Activated B cell treated with CpG ODN at 0.5 μM for 24 hours (primary cell): ENCODE measurements around the gene AOPEP. TPM values are rescaled to one million over a fixed set of nuclear protein-coding genes. Genes with fewer than 3 reads are reported as not detected.
A peak's percentile ranks its signal among the peaks of the same experiment; 100 is the strongest.

ENCODE experiments used
- ATAC-seq: fragments of 200-7000 bp; cut with Tn5 transposase; one replicate; pipeline ENCODE4 v1.10.0; 2021; ENCODE audit warnings: low read depth, mild to moderate bottlenecking, moderate library complexity
- CTCF ChIA-PET: fragments of 350-600 bp; sonication (Branson Sonifier 250); formaldehyde crosslinking; loops from one replicate; lab custom pipeline; 2021; ENCODE audit warnings: antibody characterized with exemption; lab: Charles Lee
- POLR2A ChIA-PET: fragments of 350-600 bp; sonication (Branson Sonifier 250); formaldehyde crosslinking; loops from one replicate; lab custom pipeline; 2021; ENCODE audit warnings: antibody characterized with exemption; lab: Charles Lee
- DNase-seq: peaks from one replicate; pipeline ENCODE4 v3.0.0; 2022
- H3K27ac Mint-ChIP-seq: one replicate; pipeline ENCODE4 v1.8.0; 2020; ENCODE audit warnings: mixed read lengths
- H3K27me3 Mint-ChIP-seq: one replicate; pipeline ENCODE4 v1.8.0; 2021; ENCODE audit warnings: mixed read lengths
- H3K36me3 Mint-ChIP-seq: one replicate; pipeline ENCODE4 v1.8.0; 2021; ENCODE audit warnings: low read depth, mixed read lengths
- H3K4me1 Mint-ChIP-seq: one replicate; pipeline ENCODE4 v1.8.0; 2021; ENCODE audit warnings: mixed read lengths
- H3K4me3 Mint-ChIP-seq: one replicate; pipeline ENCODE4 v1.8.0; 2020; ENCODE audit warnings: mild to moderate bottlenecking, mixed read lengths
- H3K9me3 Mint-ChIP-seq: one replicate; pipeline ENCODE4 v1.8.0; 2020; ENCODE audit warnings: mixed read lengths
- CTCF ChIP-seq: fragments of 200-600 bp; IDR thresholded peaks from one replicate; pipeline ENCODE4 v1.8.0; 2022; ENCODE audit warnings: antibody characterized with exemption, mild to moderate bottlenecking
- intact Hi-C: fragments of 100-400 bp; cut with micrococcal nuclease; formaldehyde crosslinking; loops from one replicate; pipeline ENCODE4 v1.15.1; 2024
- total RNA-seq: library from RNA; stranded (reverse); gene quantifications from 2 replicates; pipeline ENCODE4 v1.2.3, GENCODE V29; 2022

The AOPEP gene
- total RNA-seq, 1 donor from 2014 or later = 20.4 TPM

GRCh38 chr9:94681508-94681907, 45.0 kb upstream of the AOPEP start:
- peak; percentile 79 for ATAC-seq
- Mint-ChIP-seq H3K4me1 (no peaks in the 10 kb centered on the region), H3K36me3 (no peaks in the 10 kb centered on the region), H3K4me3 (no peak overlapping the region), H3K27me3 (peaks cover 6% of the 10 kb centered on the region), H3K27ac (no peak overlapping the region), H3K9me3 (no peaks in the 10 kb centered on the region)
- ChIA-PET CTCF (interaction anchor here (0.6 to 7.6 kb wide), 27 partner anchors 9 to 1638 kb away, joined by 3 to 220 read pairs (median 4); partner anchors contain the start of gene AOPEP), POLR2A (interaction anchor here (0.7 kb wide), 1 partner anchor 11 kb away, joined by 7 read pairs; no protein-coding TSS in a partner anchor)
- TF ChIP-seq CTCF = no peak
- peak; percentile 22 for DNase-seq
- intact Hi-C loops = loop anchor here (1.0 to 2.0 kb wide), 5 partner anchors 446 to 1635 kb away; no protein-coding TSS in a partner anchor

GRCh38 chr9:94685359-94685758, 41.1 kb upstream of the AOPEP start:
- Mint-ChIP-seq H3K27me3 (peaks cover 12% of the 10 kb centered on the region), H3K27ac (no peak overlapping the region), H3K9me3 (no peaks in the 10 kb centered on the region), H3K4me1 (no peaks in the 10 kb centered on the region), H3K4me3 (no peak overlapping the region), H3K36me3 (no peaks in the 10 kb centered on the region)
- TF ChIP-seq CTCF = no peak
- DNase-seq (no peak), ATAC-seq (no peak)
- POLR2A ChIA-PET = no interaction called here
- CTCF ChIA-PET = interaction anchor here (1.3 to 1.5 kb wide), 2 partner anchors 442 to 445 kb away, joined by 3 to 6 read pairs; no protein-coding TSS in a partner anchor
- intact Hi-C loops = no loop called here

GRCh38 chr9:94687451-94687850, 39.0 kb upstream of the AOPEP start:
- H3K9me3 Mint-ChIP-seq = no peaks in the 10 kb centered on the region
- POLR2A ChIA-PET = no interaction called here
- no peaks in the 10 kb centered on the region for H3K36me3 Mint-ChIP-seq
- DNase-seq = no peak
- no peak for ATAC-seq
- no peak for TF ChIP-seq CTCF
- intact Hi-C loops = no loop called here
- H3K27ac Mint-ChIP-seq = no peak overlapping the region
- H3K27me3 Mint-ChIP-seq = peaks cover 14% of the 10 kb centered on the region
- H3K4me1 Mint-ChIP-seq = no peaks in the 10 kb centered on the region
- H3K4me3 Mint-ChIP-seq = no peak overlapping the region
- CTCF ChIA-PET = no interaction called here

DNA sequence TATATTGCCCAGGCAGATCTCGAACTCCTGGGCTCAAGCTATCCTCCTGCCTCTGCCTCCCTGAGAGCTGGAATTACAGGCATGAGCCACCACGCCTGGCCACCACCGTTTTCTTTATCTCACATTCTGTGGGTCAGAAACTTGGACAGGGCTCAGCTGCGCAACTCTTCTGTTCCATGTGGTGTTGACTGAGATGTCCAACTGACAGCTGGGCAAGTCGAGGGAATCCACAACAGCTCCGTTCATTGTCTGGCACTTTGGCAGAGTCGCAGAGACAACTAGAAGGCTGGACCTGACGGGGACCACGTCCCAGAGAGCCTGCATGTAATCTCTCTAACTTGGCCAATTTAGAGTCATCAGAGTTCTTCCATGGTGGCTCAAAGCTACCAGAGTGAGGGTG, 36.2 kb upstream of the AOPEP start:
- POLR2A ChIA-PET = no interaction called here
- no peak overlapping the region for H3K4me3 Mint-ChIP-seq

GRCh38 chr9:94692601-94693000, 33.9 kb upstream of the AOPEP start:
- Mint-ChIP-seq H3K4me3 (no peak overlapping the region), H3K27ac (no peak overlapping the region), H3K27me3 (peaks cover 19% of the 10 kb centered on the region), H3K9me3 (no peaks in the 10 kb centered on the region), H3K36me3 (no peaks in the 10 kb centered on the region), H3K4me1 (no peaks in the 10 kb centered on the region)
- no peak for TF ChIP-seq CTCF
- DNase-seq (no peak), ATAC-seq (no peak)
- intact Hi-C loops = no loop called here
- ChIA-PET POLR2A (interaction anchor here (0.5 kb wide), 1 partner anchor 33 kb away, joined by 3 read pairs; no protein-coding TSS in a partner anchor), CTCF (interaction anchor here (1.4 kb wide), 1 partner anchor 11 kb away, joined by 4 read pairs; no protein-coding TSS in a partner anchor)

More for the DNA sequence above, 36.2 kb upstream of the AOPEP start:
- H3K27ac Mint-ChIP-seq = no peak overlapping the region
- DNase-seq (no peak), ATAC-seq (no peak)
- no peaks in the 10 kb centered on the region for H3K4me1 Mint-ChIP-seq
- peaks cover 15% of the 10 kb centered on the region for H3K27me3 Mint-ChIP-seq
- H3K36me3 Mint-ChIP-seq = no peaks in the 10 kb centered on the region
- TF ChIP-seq CTCF = no peak
- CTCF ChIA-PET = no interaction called here
- intact Hi-C loops = no loop called here
- no peaks in the 10 kb centered on the region for H3K9me3 Mint-ChIP-seq
